Measurements from ENCODE around the gene RBPJ.
"Not testable (repeated sequence)": the region's sequence is repeated elsewhere in the genome, so short reads cannot be mapped to it uniquely, and the experiment has no call there.

The RBPJ gene

GRCh38 chr4:26384380-26385057 is 63.7 kb downstream of the RBPJ start:
- no peaks in the 10 kb centered on the region for H3K9me3 ChIP-seq (ENCODE audit: low read length)
- H3K4me3 ChIP-seq (ENCODE audit: low read depth in 1 of 2, low read length in 2 of 2), result no peak overlapping the region
- no peaks in the 10 kb centered on the region for H3K27me3 ChIP-seq (ENCODE audit: control insufficient read depth in 1 of 2, insufficient read depth in 2 of 2, low read length in 2 of 2)
- peaks cover 21% of the 10 kb centered on the region for H3K4me1 ChIP-seq (ENCODE audit: insufficient read depth, low read length)
- peaks cover 11% of the 10 kb centered on the region for H3K36me3 ChIP-seq (ENCODE audit: insufficient read depth, low read length)
- H3K9ac ChIP-seq (ENCODE audit: low read length), result no peak overlapping the region
- no peak overlapping the region for H3K27ac ChIP-seq (ENCODE audit: low read depth, low read length)

- Histone ChIP-seq H3K27ac (ENCODE audit: low read depth, low read length) (no peak overlapping the region), H3K9me3 (ENCODE audit: low read length) (no peaks in the 10 kb centered on the region), H3K4me3 (ENCODE audit: low read depth in 1 of 2, low read length in 2 of 2) (no peak overlapping the region), H3K9ac (ENCODE audit: low read length) (no peak overlapping the region), H3K4me1 (ENCODE audit: insufficient read depth, low read length) (peaks cover 21% of the 10 kb centered on the region), H3K36me3 (ENCODE audit: insufficient read depth, low read length) (peaks cover 11% of the 10 kb centered on the region), H3K27me3 (ENCODE audit: control insufficient read depth in 1 of 2, insufficient read depth in 2 of 2, low read length in 2 of 2) (no peaks in the 10 kb centered on the region)
Observed at GRCh38 chr4:26385690-26386089, 64.9 kb downstream of the RBPJ start.

GRCh38 chr4:26386386-26386785 is 65.6 kb downstream of the RBPJ start:
- Histone ChIP-seq H3K4me1 (ENCODE audit: insufficient read depth, low read length) (peaks cover 14% of the 10 kb centered on the region), H3K4me3 (ENCODE audit: low read depth in 1 of 2, low read length in 2 of 2) (no peak overlapping the region), H3K36me3 (ENCODE audit: insufficient read depth, low read length) (peaks cover 11% of the 10 kb centered on the region), H3K27me3 (ENCODE audit: control insufficient read depth in 1 of 2, insufficient read depth in 2 of 2, low read length in 2 of 2) (no peaks in the 10 kb centered on the region), H3K9ac (ENCODE audit: low read length) (no peak overlapping the region), H3K9me3 (ENCODE audit: low read length) (no peaks in the 10 kb centered on the region), H3K27ac (ENCODE audit: low read depth, low read length) (no peak overlapping the region)

- Histone ChIP-seq H3K9me3 (ENCODE audit: low read length) (no peaks in the 10 kb centered on the region), H3K27me3 (ENCODE audit: control insufficient read depth in 1 of 2, insufficient read depth in 2 of 2, low read length in 2 of 2) (no peaks in the 10 kb centered on the region), H3K4me1 (ENCODE audit: insufficient read depth, low read length) (peaks cover 5% of the 10 kb centered on the region), H3K4me3 (ENCODE audit: low read depth in 1 of 2, low read length in 2 of 2) (no peak overlapping the region), H3K27ac (ENCODE audit: low read depth, low read length) (no peak overlapping the region), H3K9ac (ENCODE audit: low read length) (no peak overlapping the region), H3K36me3 (ENCODE audit: insufficient read depth, low read length) (peaks cover 11% of the 10 kb centered on the region)
Observed at GRCh38 chr4:26388671-26389070, 67.9 kb downstream of the RBPJ start.

- Histone ChIP-seq H3K9ac (ENCODE audit: low read length) (no peak overlapping the region), H3K4me1 (ENCODE audit: insufficient read depth, low read length) (peaks cover 17% of the 10 kb centered on the region), H3K27me3 (ENCODE audit: control insufficient read depth in 1 of 2, insufficient read depth in 2 of 2, low read length in 2 of 2) (no peaks in the 10 kb centered on the region), H3K27ac (ENCODE audit: low read depth, low read length) (no peak overlapping the region), H3K9me3 (ENCODE audit: low read length) (no peaks in the 10 kb centered on the region), H3K36me3 (ENCODE audit: insufficient read depth, low read length) (no peaks in the 10 kb centered on the region), H3K4me3 (ENCODE audit: low read depth in 1 of 2, low read length in 2 of 2) (no peak overlapping the region)
Observed at GRCh38 chr4:26397086-26397485, 76.3 kb downstream of the RBPJ start.

- no peaks in the 10 kb centered on the region for H3K27me3 ChIP-seq (ENCODE audit: control insufficient read depth in 1 of 2, insufficient read depth in 2 of 2, low read length in 2 of 2)
- H3K36me3 ChIP-seq (ENCODE audit: insufficient read depth, low read length), result no peaks in the 10 kb centered on the region
- H3K4me1 ChIP-seq (ENCODE audit: insufficient read depth, low read length), result peaks cover 17% of the 10 kb centered on the region
- H3K4me3 ChIP-seq (ENCODE audit: low read depth in 1 of 2, low read length in 2 of 2), result no peak overlapping the region
- H3K27ac ChIP-seq (ENCODE audit: low read depth, low read length), result no peak overlapping the region
- H3K9me3 ChIP-seq (ENCODE audit: low read length), result no peaks in the 10 kb centered on the region
- no peak overlapping the region for H3K9ac ChIP-seq (ENCODE audit: low read length)
Observed at GRCh38 chr4:26400132-26400531, 79.3 kb downstream of the RBPJ start.

GRCh38 chr4:26402017-26402416 is 81.2 kb downstream of the RBPJ start:
- not testable (repeated sequence) for H3K9ac ChIP-seq (ENCODE audit: low read length); H3K4me3 ChIP-seq (ENCODE audit: low read depth in 1 of 2, low read length in 2 of 2)

GRCh38 chr4:26402458-26402857 is 81.6 kb downstream of the RBPJ start:
- H3K4me3 ChIP-seq (ENCODE audit: low read depth in 1 of 2, low read length in 2 of 2), result no peak overlapping the region
- no peak overlapping the region for H3K27ac ChIP-seq (ENCODE audit: low read depth, low read length)
- H3K4me1 ChIP-seq (ENCODE audit: insufficient read depth, low read length), result peaks cover 5% of the 10 kb centered on the region
- H3K27me3 ChIP-seq (ENCODE audit: control insufficient read depth in 1 of 2, insufficient read depth in 2 of 2, low read length in 2 of 2), result no peaks in the 10 kb centered on the region
- peaks cover 6% of the 10 kb centered on the region for H3K9me3 ChIP-seq (ENCODE audit: low read length)
- peaks cover 8% of the 10 kb centered on the region for H3K36me3 ChIP-seq (ENCODE audit: insufficient read depth, low read length)
- no peak overlapping the region for H3K9ac ChIP-seq (ENCODE audit: low read length)

More at GRCh38 chr4:26402017-26402416, 81.2 kb downstream of the RBPJ start:
- H3K27me3 ChIP-seq (ENCODE audit: control insufficient read depth in 1 of 2, insufficient read depth in 2 of 2, low read length in 2 of 2); H3K9me3 ChIP-seq (ENCODE audit: low read length); H3K27ac ChIP-seq (ENCODE audit: low read depth, low read length); H3K36me3 ChIP-seq (ENCODE audit: insufficient read depth, low read length); H3K4me1 ChIP-seq (ENCODE audit: insufficient read depth, low read length): not testable (repeated sequence)

- no peak overlapping the region for H3K4me3 ChIP-seq (ENCODE audit: low read depth in 1 of 2, low read length in 2 of 2)
- peaks cover 8% of the 10 kb centered on the region for H3K36me3 ChIP-seq (ENCODE audit: insufficient read depth, low read length)
- peaks cover 6% of the 10 kb centered on the region for H3K9me3 ChIP-seq (ENCODE audit: low read length)
- H3K27ac ChIP-seq (ENCODE audit: low read depth, low read length), result no peak overlapping the region
- H3K4me1 ChIP-seq (ENCODE audit: insufficient read depth, low read length), result peaks cover 6% of the 10 kb centered on the region
- H3K27me3 ChIP-seq (ENCODE audit: control insufficient read depth in 1 of 2, insufficient read depth in 2 of 2, low read length in 2 of 2), result no peaks in the 10 kb centered on the region
- H3K9ac ChIP-seq (ENCODE audit: low read length), result no peak overlapping the region
Observed at GRCh38 chr4:26404743-26405206, 84.0 kb downstream of the RBPJ start.

- Histone ChIP-seq H3K9me3 (ENCODE audit: low read length) (peaks cover 6% of the 10 kb centered on the region), H3K4me3 (ENCODE audit: low read depth in 1 of 2, low read length in 2 of 2) (no peak overlapping the region), H3K27me3 (ENCODE audit: control insufficient read depth in 1 of 2, insufficient read depth in 2 of 2, low read length in 2 of 2) (no peaks in the 10 kb centered on the region), H3K9ac (ENCODE audit: low read length) (no peak overlapping the region), H3K4me1 (ENCODE audit: insufficient read depth, low read length) (peaks cover 13% of the 10 kb centered on the region), H3K36me3 (ENCODE audit: insufficient read depth, low read length) (peaks cover 8% of the 10 kb centered on the region), H3K27ac (ENCODE audit: low read depth, low read length) (no peak overlapping the region)
Observed at GRCh38 chr4:26406346-26406975, 85.6 kb downstream of the RBPJ start.

- Histone ChIP-seq H3K36me3 (ENCODE audit: insufficient read depth, low read length) (peaks cover 8% of the 10 kb centered on the region), H3K4me1 (ENCODE audit: insufficient read depth, low read length) (peaks cover 18% of the 10 kb centered on the region), H3K4me3 (ENCODE audit: low read depth in 1 of 2, low read length in 2 of 2) (no peak overlapping the region), H3K27me3 (ENCODE audit: control insufficient read depth in 1 of 2, insufficient read depth in 2 of 2, low read length in 2 of 2) (no peaks in the 10 kb centered on the region), H3K9me3 (ENCODE audit: low read length) (peaks cover 6% of the 10 kb centered on the region), H3K27ac (ENCODE audit: low read depth, low read length) (no peak overlapping the region), H3K9ac (ENCODE audit: low read length) (no peak overlapping the region)
Observed at GRCh38 chr4:26407476-26407875, 86.7 kb downstream of the RBPJ start.
